Measurements from ENCODE around the gene LCAT. TPM values are rescaled to one million over a fixed set of nuclear protein-coding genes. Genes with fewer than 3 reads are reported as not detected.

The LCAT gene
- total RNA-seq, 1 experiment from 2014 or later = 17.8 TPM

GRCh38 chr16:67993207-67994039 is 49.5 kb upstream of the LCAT start:
- H3K9ac ChIP-seq (ENCODE audit: extremely low read depth, insufficient read length, low read length) = no peak overlapping the region
- no peak overlapping the region for H4K91ac ChIP-seq (ENCODE audit: insufficient read length, low read depth, low read length)
- no peaks in the 10 kb centered on the region for H3K4me1 ChIP-seq (ENCODE audit: insufficient read depth, low read length)
- no peak overlapping the region for H3K27ac ChIP-seq (ENCODE audit: insufficient read length, low read depth, low read length)
- Mint-ChIP-seq H3K9me3 (no peaks in the 10 kb centered on the region), H3K36me3 (ENCODE audit: insufficient read depth in 1 of 3, low read depth in 3 of 3) (no peaks in the 10 kb centered on the region), H3K27ac (no peak overlapping the region), H3K27me3 (ENCODE audit: low read depth) (peaks cover 28% of the 10 kb centered on the region), H3K4me3 (peak overlapping the region in 1 of 2 experiments; percentile 20; a peak in 1 of 5 replicates), H3K4me1 (0 out of 4 replicates have a peak, but pooled peaks cover 0 to 2% of the 10 kb centered on the region in 2 experiments)
- H3K23me2 ChIP-seq (ENCODE audit: insufficient read length, low read depth, low read length, poor library complexity, severe bottlenecking) = no peaks in the 10 kb centered on the region
- H2AFZ ChIP-seq (ENCODE audit: low read length) = no peak overlapping the region
- no peak overlapping the region for H3K4me2 ChIP-seq (ENCODE audit: insufficient read depth, insufficient read length, low read length)
- H2BK5ac ChIP-seq (ENCODE audit: insufficient read length, low read length) = no peak overlapping the region
- H2AK5ac ChIP-seq (ENCODE audit: insufficient read length, low read length) = no peak overlapping the region
- no peak overlapping the region for H2BK15ac ChIP-seq (ENCODE audit: low read depth, low read length)
- H4K5ac ChIP-seq (ENCODE audit: insufficient read length, low read depth, low read length) = no peak overlapping the region
- no peaks in the 10 kb centered on the region for H4K20me1 ChIP-seq (ENCODE audit: control insufficient read depth, insufficient read depth, insufficient read length)
- H3K18ac ChIP-seq (ENCODE audit: insufficient read length, low read depth, low read length) = peak overlapping the region; percentile 27
- H3K56ac ChIP-seq (ENCODE audit: insufficient read length, low read depth, low read length) = no peak overlapping the region
- DNase-seq = peak; percentile 85
- H3K79me1 ChIP-seq (ENCODE audit: insufficient read depth, low read depth, low read length, poor library complexity, severe bottlenecking) = no peaks in the 10 kb centered on the region
- no peak overlapping the region for H2BK12ac ChIP-seq (ENCODE audit: insufficient read length, low read depth, low read length)
- H3T11ph ChIP-seq (ENCODE audit: low read length) = no peak overlapping the region
- no peaks in the 10 kb centered on the region for H3K27me3 ChIP-seq (ENCODE audit: insufficient read depth, low read length)
- H3K14ac ChIP-seq (ENCODE audit: insufficient read depth, low read length) = no peak overlapping the region
- H3K23ac ChIP-seq (ENCODE audit: insufficient read length, low read depth, low read length) = no peak overlapping the region
- peak; percentile 100 for TF ChIP-seq CTCF (conservative IDR thresholded peaks at IDR 0.05)
- H4K8ac ChIP-seq (replicated peaks; ENCODE audit: insufficient read length, low read depth, low read length) = no peak overlapping the region
- no peak overlapping the region for H3K4ac ChIP-seq (ENCODE audit: low read depth, low read length)
- no peak overlapping the region for H2BK120ac ChIP-seq (ENCODE audit: low read depth, low read length, poor library complexity, severe bottlenecking)
- H3K79me2 ChIP-seq (ENCODE audit: insufficient read depth, low read length) = no peaks in the 10 kb centered on the region
- no CpG with 5 or more reads among the region's 39 CpGs for WGBS (ENCODE audit: extremely low coverage, insufficient read length, low lambda C conversion rate)
- H3K9me3 ChIP-seq (ENCODE audit: control insufficient read depth, low read depth, low read length) = no peaks in the 10 kb centered on the region
- no peak overlapping the region for H2BK20ac ChIP-seq (ENCODE audit: low read depth, low read length, poor library complexity, severe bottlenecking)

Measured in H9 (cell line).